ENCODE measurements around the gene AQP2. TPM values are rescaled to one million over a fixed set of nuclear protein-coding genes. Genes with fewer than 3 reads are reported as not detected.

The AQP2 gene
- total and polyA plus RNA-seq, 2 of the 13 experiments (the other 11 are each of a cell fraction or from before 2014, with no cell fraction given), result not detected

DNA sequence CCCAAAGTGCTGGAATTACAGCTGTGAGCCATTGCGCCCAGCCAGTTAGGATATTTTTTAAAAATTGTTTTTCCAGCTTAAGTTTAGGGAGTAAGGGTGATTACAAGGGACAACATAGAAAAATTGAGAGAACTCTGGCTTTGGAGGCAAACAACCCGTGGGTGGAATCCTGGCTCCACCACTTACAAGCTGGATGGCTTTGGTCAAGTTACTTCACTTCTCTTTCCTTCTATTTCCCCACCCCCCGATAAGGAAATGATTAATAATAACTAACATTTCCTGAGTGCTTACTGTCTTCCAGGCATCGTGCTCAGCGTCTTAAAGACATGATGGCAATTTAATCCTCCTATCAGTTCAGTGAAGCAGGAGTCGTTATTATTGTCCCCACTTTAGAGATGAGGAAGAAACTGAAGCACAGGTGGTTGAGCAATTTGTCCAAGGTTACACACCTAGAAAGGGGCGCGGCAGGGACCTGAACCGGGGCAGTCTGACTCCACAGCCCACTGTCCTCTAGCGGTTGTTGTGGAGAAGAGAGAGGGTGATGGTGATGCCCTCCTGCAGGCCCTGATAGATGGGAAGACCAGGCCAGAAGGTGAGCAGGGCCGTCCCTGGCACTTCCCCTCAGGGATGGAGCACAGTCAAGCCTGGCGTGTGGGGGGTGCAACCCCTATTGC, 30.2 kb upstream of the AQP2 start:
- Histone ChIP-seq H2AFZ (ENCODE audit: low read length) (no peak overlapping the region), H3K4me1 (ENCODE audit: insufficient read depth, low read length) (no peaks in the 10 kb centered on the region), H3K9me3 (ENCODE audit: low read length) (no peaks in the 10 kb centered on the region), H3K9ac (ENCODE audit: insufficient read depth, low read depth, low read length) (no peak overlapping the region), H3K79me2 (ENCODE audit: insufficient read depth, low read length) (no peaks in the 10 kb centered on the region), H4K20me1 (ENCODE audit: insufficient read depth, low read length) (no peaks in the 10 kb centered on the region), H3K4me3 (replicated peaks in 1 of 3; ENCODE audit: insufficient read depth in 1 of 3, low read depth in 2 of 3, low read length in 3 of 3) (no peak overlapping the region), H3K4me2 (ENCODE audit: low read depth, low read length) (no peak overlapping the region), H3K27me3 (ENCODE audit: control insufficient read depth in 1 of 2, insufficient read depth in 2 of 2, low read length in 2 of 2) (peaks cover 3 to 11% of the 10 kb centered on the region in 2 experiments; a peak in 3 of 5 replicates), H3K36me3 (replicated peaks in 1 of 2; ENCODE audit: control insufficient read depth in 1 of 2, insufficient read depth in 2 of 2, low read length in 2 of 2) (no peaks in the 10 kb centered on the region), H3K27ac (ENCODE audit: extremely low read length, insufficient read depth, low read length) (no peak overlapping the region)
- CTCF ChIA-PET (ENCODE audit: low intra/inter-chr PET ratio, low total read pairs), result no interaction called here
- BruUV-seq (replicated peaks), result no TSS peak
- intact Hi-C loops (cut with micrococcal nuclease; ENCODE audit: unreplicated experiment) (no loop called here), in situ Hi-C loops (cut with HindIII; ENCODE audit: extremely low pct_ligation_motif_present, low pct_unique_long_range_greater_than_20kb) (no loop called here)
- DNase-seq (ENCODE audit: low spot score) (peak; percentile 33), ATAC-seq (peak; percentile 83), FAIRE-seq (no peak)
- POLR2A ChIA-PET, result no interaction called here
- 24% methylated on average over 10 of the region's 12 CpGs for WGBS (ENCODE audit: low lambda C conversion rate)
- TF ChIP-seq NONO (IDR thresholded peaks at IDR 0.05), result no peak
- TF ChIP-seq NONO (CRISPR knock-in tag; conservative IDR thresholded peaks at IDR 0.05), result no peak
- 0 out of 2 replicates have a peak, but pooled peaks have one; percentile 11 for TF ChIP-seq CEBPG (CRISPR knock-in tag; IDR thresholded peaks at IDR 0.05)
- TF ChIP-seq, protein P1, sequence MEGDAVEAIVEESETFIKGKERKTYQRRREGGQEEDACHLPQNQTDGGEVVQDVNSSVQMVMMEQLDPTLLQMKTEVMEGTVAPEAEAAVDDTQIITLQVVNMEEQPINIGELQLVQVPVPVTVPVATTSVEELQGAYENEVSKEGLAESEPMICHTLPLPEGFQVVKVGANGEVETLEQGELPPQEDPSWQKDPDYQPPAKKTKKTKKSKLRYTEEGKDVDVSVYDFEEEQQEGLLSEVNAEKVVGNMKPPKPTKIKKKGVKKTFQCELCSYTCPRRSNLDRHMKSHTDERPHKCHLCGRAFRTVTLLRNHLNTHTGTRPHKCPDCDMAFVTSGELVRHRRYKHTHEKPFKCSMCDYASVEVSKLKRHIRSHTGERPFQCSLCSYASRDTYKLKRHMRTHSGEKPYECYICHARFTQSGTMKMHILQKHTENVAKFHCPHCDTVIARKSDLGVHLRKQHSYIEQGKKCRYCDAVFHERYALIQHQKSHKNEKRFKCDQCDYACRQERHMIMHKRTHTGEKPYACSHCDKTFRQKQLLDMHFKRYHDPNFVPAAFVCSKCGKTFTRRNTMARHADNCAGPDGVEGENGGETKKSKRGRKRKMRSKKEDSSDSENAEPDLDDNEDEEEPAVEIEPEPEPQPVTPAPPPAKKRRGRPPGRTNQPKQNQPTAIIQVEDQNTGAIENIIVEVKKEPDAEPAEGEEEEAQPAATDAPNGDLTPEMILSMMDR (CRISPR knock-in tag; IDR thresholded peaks at IDR 0.05), result peak; percentile 34; the same call in 1 of the 2 replicates

DNA sequence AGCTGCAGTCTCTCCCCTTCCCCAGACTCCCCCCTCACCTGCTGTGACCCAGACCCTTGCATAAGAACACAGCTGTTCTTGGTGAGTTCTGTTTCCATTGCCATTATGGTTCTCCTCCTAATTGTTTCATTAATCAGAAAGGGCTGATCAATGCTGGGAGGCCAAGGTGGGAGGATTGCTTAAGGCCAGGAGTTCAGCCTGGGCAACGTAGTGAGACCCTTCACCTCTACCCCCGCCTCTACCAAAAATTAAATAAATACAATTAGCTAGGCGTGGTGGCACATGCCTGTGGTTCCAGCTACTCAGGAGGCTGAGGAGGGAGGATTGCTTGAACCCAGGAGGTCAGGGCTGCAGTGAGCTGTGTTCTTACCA, 29.6 kb upstream of the AQP2 start:
- no peak for DNase-seq (ENCODE audit: low spot score)
- Histone ChIP-seq H3K27ac (ENCODE audit: extremely low read length, insufficient read depth, low read length) (no peak overlapping the region), H2AFZ (ENCODE audit: low read length) (no peak overlapping the region), H3K36me3 (replicated peaks in 1 of 2; ENCODE audit: control insufficient read depth in 1 of 2, insufficient read depth in 2 of 2, low read length in 2 of 2) (no peaks in the 10 kb centered on the region), H3K4me2 (ENCODE audit: low read depth, low read length) (no peak overlapping the region), H3K27me3 (ENCODE audit: control insufficient read depth in 1 of 2, insufficient read depth in 2 of 2, low read length in 2 of 2) (peaks cover 3 to 11% of the 10 kb centered on the region in 2 experiments; a peak in 3 of 5 replicates), H3K4me3 (replicated peaks in 1 of 3; ENCODE audit: insufficient read depth in 1 of 3, low read depth in 2 of 3, low read length in 3 of 3) (no peak overlapping the region), H3K9me3 (ENCODE audit: low read length) (no peaks in the 10 kb centered on the region), H4K20me1 (ENCODE audit: insufficient read depth, low read length) (no peaks in the 10 kb centered on the region), H3K9ac (ENCODE audit: insufficient read depth, low read depth, low read length) (no peak overlapping the region), H3K4me1 (ENCODE audit: insufficient read depth, low read length) (no peaks in the 10 kb centered on the region), H3K79me2 (ENCODE audit: insufficient read depth, low read length) (no peaks in the 10 kb centered on the region)
- in situ Hi-C loops (cut with HindIII; ENCODE audit: extremely low pct_ligation_motif_present, low pct_unique_long_range_greater_than_20kb), result no loop called here
- ChIA-PET POLR2A (no interaction called here), CTCF (ENCODE audit: low intra/inter-chr PET ratio, low total read pairs) (no interaction called here)
- WGBS (ENCODE audit: low lambda C conversion rate), result 32% methylated on average over 3 of the region's 3 CpGs
- FAIRE-seq, result no peak
- TF ChIP-seq ZSCAN25 (CRISPR knock-in tag; IDR thresholded peaks at IDR 0.05) (no peak), HOXA9 (CRISPR knock-in tag; IDR thresholded peaks at IDR 0.05; ENCODE audit: borderline replicate concordance) (no peak), SRSF9 (IDR thresholded peaks at IDR 0.05; ENCODE audit: borderline replicate concordance, insufficient read depth, low read depth, low read length, poor library complexity, severe bottlenecking) (no peak)
- TF ChIP-seq, protein P2, sequence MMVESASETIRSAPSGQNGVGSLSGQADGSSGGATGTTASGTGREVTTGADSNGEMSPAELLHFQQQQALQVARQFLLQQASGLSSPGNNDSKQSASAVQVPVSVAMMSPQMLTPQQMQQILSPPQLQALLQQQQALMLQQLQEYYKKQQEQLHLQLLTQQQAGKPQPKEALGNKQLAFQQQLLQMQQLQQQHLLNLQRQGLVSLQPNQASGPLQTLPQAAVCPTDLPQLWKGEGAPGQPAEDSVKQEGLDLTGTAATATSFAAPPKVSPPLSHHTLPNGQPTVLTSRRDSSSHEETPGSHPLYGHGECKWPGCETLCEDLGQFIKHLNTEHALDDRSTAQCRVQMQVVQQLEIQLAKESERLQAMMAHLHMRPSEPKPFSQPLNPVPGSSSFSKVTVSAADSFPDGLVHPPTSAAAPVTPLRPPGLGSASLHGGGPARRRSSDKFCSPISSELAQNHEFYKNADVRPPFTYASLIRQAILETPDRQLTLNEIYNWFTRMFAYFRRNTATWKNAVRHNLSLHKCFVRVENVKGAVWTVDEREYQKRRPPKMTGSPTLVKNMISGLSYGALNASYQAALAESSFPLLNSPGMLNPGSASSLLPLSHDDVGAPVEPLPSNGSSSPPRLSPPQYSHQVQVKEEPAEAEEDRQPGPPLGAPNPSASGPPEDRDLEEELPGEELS (CRISPR knock-in tag; IDR thresholded peaks at IDR 0.05), result no peak
- BruUV-seq (replicated peaks), result no TSS peak
- ATAC-seq, result no peak
- intact Hi-C loops (cut with micrococcal nuclease; ENCODE audit: unreplicated experiment), result no loop called here

All from HepG2 (cell line).